GM12891 (cell line): ENCODE results near the gene PEAK1.

Experiments used
- POLR2A ChIP-seq: IDR thresholded peaks from 2 replicates; pipeline ENCODE4 v1.6.1; 2011; ENCODE audit warnings: low read depth, low read length, control low read depth
- POLR2AphosphoS5 ChIP-seq: IDR thresholded peaks from 2 replicates; pipeline ENCODE4 v1.6.1; 2011; ENCODE audit warnings: low read depth, low read length, control low read depth
- SPI1 ChIP-seq: IDR thresholded peaks from 2 replicates; pipeline ENCODE4 v1.6.1; 2011; ENCODE audit warnings: low read depth, low read length, control low read depth

GRCh38 chr15:77356305-77356704 lies 63.6 kb downstream of the PEAK1 start:
- TF ChIP-seq POLR2A (no peak), SPI1 (no peak), POLR2AphosphoS5 (no peak)
